K562 (cell line): Measurements from ENCODE around the gene ITGAL. TPM values are rescaled to one million over a fixed set of nuclear protein-coding genes. Genes with fewer than 3 reads are reported as not detected.

Experiments used
- EP300 ChIP-seq: IDR thresholded peaks from 2 replicates; pipeline ENCODE4 v1.6.1; 2012; ENCODE audit warnings: low read length, improper control_type of control experiment
- FOXK1 ChIP-seq: sonication (generic); formaldehyde crosslinking; IDR thresholded peaks from 2 replicates; pipeline ENCODE4 v1.8.0; 2022; ENCODE audit warnings: missing genetic modification reagents, mild to moderate bottlenecking, borderline replicate concordance
- ILK ChIP-seq: fragments of 450-650 bp; IDR thresholded peaks from 2 replicates; pipeline ENCODE4 v1.6.1; 2016; ENCODE audit warnings: missing genetic modification characterization, low read depth, mild to moderate bottlenecking, missing compliant biosample characterization, moderate library complexity, borderline replicate concordance
- KDM1A ChIP-seq, 2 experiments: fragments of 450-650 bp; IDR thresholded peaks; 2 replicates each; pipeline ENCODE4 v1.6.1; 2016; ENCODE audit warnings: mild to moderate bottlenecking in 2 of 2
- MTA2 ChIP-seq: fragments of 450-650 bp; IDR thresholded peaks from 2 replicates; pipeline ENCODE4 v1.6.1; 2016; ENCODE audit warnings: low read depth
- NBN ChIP-seq: fragments of 450-650 bp; IDR thresholded peaks from 2 replicates; pipeline ENCODE4 v1.6.1; 2016; ENCODE audit warnings: low read depth, mild to moderate bottlenecking
- NFRKB ChIP-seq: fragments of 450-650 bp; IDR thresholded peaks from 2 replicates; pipeline ENCODE4 v1.6.1; 2016; ENCODE audit warnings: low read depth
- NONO ChIP-seq, 2 experiments: fragments of 200-400 bp in 1 of 2; fragments of 450-650 bp in 1 of 2; formaldehyde crosslinking in 1 of 2; IDR thresholded peaks; 2 replicates each; pipeline ENCODE4 v1.6.1; 2017; ENCODE audit warnings: low read depth in 2 of 2, mild to moderate bottlenecking in 2 of 2, moderate library complexity in 2 of 2, low read length in 1 of 2
- PTBP1 ChIP-seq: fragments of 200-400 bp; formaldehyde crosslinking; IDR thresholded peaks from 2 replicates; pipeline ENCODE4 v1.6.1; 2017; ENCODE audit warnings: low read depth, low read length
- PYGO2 ChIP-seq: fragments of 450-650 bp; IDR thresholded peaks from 2 replicates; pipeline ENCODE4 v1.6.1; 2016; ENCODE audit warnings: mild to moderate bottlenecking, missing genetic modification characterization, moderate library complexity, missing compliant biosample characterization
- REST ChIP-seq, 2 experiments: fragments of 450-650 bp; formaldehyde crosslinking in 1 of 2; IDR thresholded peaks; 2 replicates each; pipeline versions ENCODE4 v1.4.0 to v1.6.1; 2014 to 2020; ENCODE audit warnings: mild to moderate bottlenecking in 2 of 2, borderline replicate concordance in 1 of 2, low read depth in 1 of 2
- RFX5 ChIP-seq: IDR thresholded peaks from 2 replicates; pipeline ENCODE4 v1.6.1; 2011; ENCODE audit warnings: low read depth, mild to moderate bottlenecking, improper control_type of control experiment, low read length
- SMAD1 ChIP-seq: fragments of 150-350 bp; IDR thresholded peaks from 2 replicates; pipeline ENCODE4 v1.6.1; 2014; ENCODE audit warnings: low read length, low read depth; ENCODE audit not compliant: partially characterized antibody
- SNIP1 ChIP-seq: fragments of 450-650 bp; IDR thresholded peaks from 2 replicates; pipeline ENCODE4 v1.7.1; 2017; ENCODE audit warnings: low read depth, mild to moderate bottlenecking
- STAT5A ChIP-seq: IDR thresholded peaks from 2 replicates; pipeline ENCODE4 v1.6.1; 2012; ENCODE audit warnings: low read length, inconsistent platforms, borderline replicate concordance
- TEAD1 ChIP-seq, 2 experiments: fragments of 450-650 bp in 1 of 2; sonication (generic) in 1 of 2; formaldehyde crosslinking; IDR thresholded peaks; 2 replicates each; pipeline versions ENCODE4 v1.4.0 to v1.8.0; 2020 to 2022; ENCODE audit warnings: mild to moderate bottlenecking in 2 of 2, missing genetic modification reagents in 1 of 2
- ZNF134 ChIP-seq: fragments of 250-450 bp; sonication (Bioruptor Pico); conservative IDR thresholded peaks from 2 replicates; pipeline ENCODE4 v1.4.0; 2020
- ZNF324 ChIP-seq: fragments of 250-450 bp; sonication (Bioruptor Pico); IDR thresholded peaks from 2 replicates; pipeline ENCODE4 v1.4.0; 2020; ENCODE audit warnings: mild to moderate bottlenecking
- ZNF445 ChIP-seq: fragments of 250-450 bp; sonication (Bioruptor Pico); IDR thresholded peaks from 2 replicates; pipeline ENCODE4 v1.4.0; 2020; ENCODE audit warnings: low read depth, mild to moderate bottlenecking, moderate library complexity
- polyA plus RNA-seq, 8 experiments: library from polyadenylated mRNA; depleted of rRNA in 4 of 8; stranded (reverse) in 5 of 8; unstranded in 3 of 8; fragments of >200 nt; fragmentation: Nextera tagmentation in 2 of 8; fragmentation: Illumina TruSeq in 1 of 8; extraction: Ambion mirVana in 2 of 8; extraction: Trizol in 1 of 8; gene quantifications; 2 replicates each; pipeline versions ENCODE4 v1.2.1 to v1.2.3, GENCODE V29; 2011 to 2014; ENCODE audit warnings: inconsistent platforms in 1 of 8, missing spikeins in 1 of 8
- total RNA-seq, 7 experiments: library from RNA; depleted of rRNA in 6 of 7; stranded (reverse); fragments of >200 nt in 6 of 7; fragmentation: Illumina TruSeq in 2 of 7; extraction: Trizol in 2 of 7; gene quantifications; 2 replicates each; pipeline versions ENCODE4 v1.2.1 to v1.2.3, GENCODE V29; 2011 to 2021; ENCODE audit warnings: low replicate concordance in 1 of 7
- TF ChIP-seq, protein P1 (sequence below): fragments of 450-650 bp; formaldehyde crosslinking; IDR thresholded peaks from 2 replicates; pipeline ENCODE4 v1.4.0; 2022; ENCODE audit warnings: missing genetic modification characterization

ITGAL gene
- total and polyA plus RNA-seq, 9 of the 15 experiments (the other 6 are each of a cell fraction or from before 2014, with no cell fraction given): 0.01 to 0.53 TPM; not detected in 7

- TF ChIP-seq REST (IDR thresholded peaks at IDR 0.05; ENCODE audit: borderline replicate concordance) (peak; percentile 5; the same call in 1 of the 2 replicates), REST (CRISPR knock-in tag; IDR thresholded peaks at IDR 0.05; ENCODE audit: low read depth) (peak; percentile 83), MTA2 (no peak), SNIP1 (peak; percentile 88), NBN (no peak), ZNF134 (CRISPR knock-in tag) (no peak), FOXK1 (no peak), NONO (IDR thresholded peaks at IDR 0.05; ENCODE audit: low read depth in 2 of 2, low read length in 1 of 2) (peak; percentile 46 to 70; a peak in 2 of 4 replicates), EP300 (no peak), TEAD1 (CRISPR knock-in tag; IDR thresholded peaks at IDR 0.05) (peak; percentile 48 to 58; a peak in 3 of 4 replicates), ZNF445 (CRISPR knock-in tag) (no peak), RFX5 (no peak), ILK (tag) (no peak), NFRKB (peak; percentile 72; the same call in 1 of the 2 replicates), PYGO2 (tag) (no peak), KDM1A (IDR thresholded peaks at IDR 0.05) (no peak), STAT5A (no peak), ZNF324 (CRISPR knock-in tag) (no peak), PTBP1 (no peak), SMAD1 (peak; percentile 55)
- TF ChIP-seq, protein P1, sequence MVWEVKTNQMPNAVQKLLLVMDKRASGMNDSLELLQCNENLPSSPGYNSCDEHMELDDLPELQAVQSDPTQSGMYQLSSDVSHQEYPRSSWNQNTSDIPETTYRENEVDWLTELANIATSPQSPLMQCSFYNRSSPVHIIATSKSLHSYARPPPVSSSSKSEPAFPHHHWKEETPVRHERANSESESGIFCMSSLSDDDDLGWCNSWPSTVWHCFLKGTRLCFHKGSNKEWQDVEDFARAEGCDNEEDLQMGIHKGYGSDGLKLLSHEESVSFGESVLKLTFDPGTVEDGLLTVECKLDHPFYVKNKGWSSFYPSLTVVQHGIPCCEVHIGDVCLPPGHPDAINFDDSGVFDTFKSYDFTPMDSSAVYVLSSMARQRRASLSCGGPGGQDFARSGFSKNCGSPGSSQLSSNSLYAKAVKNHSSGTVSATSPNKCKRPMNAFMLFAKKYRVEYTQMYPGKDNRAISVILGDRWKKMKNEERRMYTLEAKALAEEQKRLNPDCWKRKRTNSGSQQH (CRISPR knock-in tag): no peak
These were observed 54.5 kb downstream of the ITGAL start (continued) for GRCh38 chr16:30526823-30527634.
